Activated CD8-positive, alpha-beta memory T cell treated with anti-CD3 and anti-CD28 coated beads, Interleukin-2, amount 50 U/mL, for 4 hours (primary cell): ENCODE results near the gene SNED1.

Source experiments
- DNase-seq: peaks from one replicate; pipeline ENCODE4 v3.0.0-alpha.2; 2020

The SNED1 gene

GRCh38 chr2:240960309-240960970 is 38.0 kb upstream of the SNED1 start:
- DNase-seq, result no peak

- no peak for DNase-seq
These were observed 37.2 kb upstream of the SNED1 start for GRCh38 chr2:240960971-240961876.

GRCh38 chr2:240961910-240962299 is 36.5 kb upstream of the SNED1 start:
- DNase-seq, result no peak

GRCh38 chr2:240962300-240963064 is 35.9 kb upstream of the SNED1 start:
- DNase-seq, result no peak

GRCh38 chr2:240963065-240963867 is 35.2 kb upstream of the SNED1 start:
- DNase-seq, result no peak

- DNase-seq, result no peak
These were observed 34.3 kb upstream of the SNED1 start for GRCh38 chr2:240963868-240964703.

- no peak for DNase-seq
These were observed 33.6 kb upstream of the SNED1 start for GRCh38 chr2:240964704-240965295.

GRCh38 chr2:240965296-240965904 is 33.0 kb upstream of the SNED1 start:
- DNase-seq, result no peak

GRCh38 chr2:240965905-240966456 is 32.4 kb upstream of the SNED1 start:
- no peak for DNase-seq

GRCh38 chr2:240966457-240966905 is 31.9 kb upstream of the SNED1 start:
- no peak for DNase-seq

- DNase-seq, result no peak
These were observed 31.3 kb upstream of the SNED1 start for GRCh38 chr2:240966906-240967680.

- no peak for DNase-seq
These were observed 30.5 kb upstream of the SNED1 start for GRCh38 chr2:240967681-240968621.

- no peak for DNase-seq
These were observed 29.4 kb upstream of the SNED1 start for GRCh38 chr2:240968731-240969624.

GRCh38 chr2:240970104-240970503 is 28.3 kb upstream of the SNED1 start:
- no peak for DNase-seq

GRCh38 chr2:240970816-240971215 is 27.6 kb upstream of the SNED1 start:
- no peak for DNase-seq

- no peak for DNase-seq
These were observed 26.2 kb upstream of the SNED1 start for GRCh38 chr2:240972201-240972600.
